ENCODE measurements around the gene LAMA4. TPM values are rescaled to one million over a fixed set of nuclear protein-coding genes. Genes with fewer than 3 reads are reported as not detected.

Gene LAMA4
- total RNA-seq, 6 donors from 2014 or later = 29.5 to 119 (median 58.9) TPM

DNA sequence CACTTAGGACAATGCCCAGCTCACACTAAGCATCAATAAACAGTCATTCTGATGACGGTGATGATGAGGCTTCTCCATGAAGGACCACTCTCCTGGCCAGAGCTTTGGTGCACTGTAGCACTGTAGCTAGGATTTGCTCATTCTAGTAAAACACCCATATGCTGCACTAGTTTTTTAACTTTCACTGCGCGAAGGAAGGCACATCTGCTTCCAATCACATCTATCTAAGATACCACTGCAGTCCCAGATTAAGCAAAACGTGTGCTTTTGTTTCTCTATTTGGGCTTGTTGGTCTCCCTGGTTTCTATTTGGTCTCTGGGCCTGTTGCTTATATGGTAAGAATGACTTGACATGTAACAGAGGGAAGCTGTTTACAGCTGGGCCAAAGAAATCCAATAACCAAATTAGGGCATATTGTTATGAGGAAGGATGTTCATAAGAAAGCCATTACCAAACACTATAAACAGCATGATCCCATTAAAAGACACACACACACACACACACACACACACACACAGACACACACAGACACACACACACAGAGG, 104.6 kb downstream of the LAMA4 start:
- TF ChIP-seq CTCF (IDR thresholded peaks at IDR 0.05) (no peak), POLR2AphosphoS5 (IDR thresholded peaks at IDR 0.05) (no peak), EP300 (IDR thresholded peaks at IDR 0.05) (no peak), POLR2A (IDR thresholded peaks at IDR 0.05) (no peak)
- Histone ChIP-seq H3K36me3 (peaks cover 0 to 28% (median 0%) of the 10 kb centered on the region in 4 donors), H3K9me3 (no peaks in the 10 kb centered on the region), H3K4me3 (no peak overlapping the region), H3K27ac (peak overlapping the region; percentile 14 to 48 (median 36)), H3K4me1 (no peaks in the 10 kb centered on the region), H3K27me3 (no peaks in the 10 kb centered on the region)
- no peak for DNase-seq
- 69 to 78% methylated on average over 4 of the region's 4 CpGs for WGBS, 2 donors
- ATAC-seq (ENCODE audit: low FRiP score in 2 of 2) = peak; percentile 66 to 77

DNA sequence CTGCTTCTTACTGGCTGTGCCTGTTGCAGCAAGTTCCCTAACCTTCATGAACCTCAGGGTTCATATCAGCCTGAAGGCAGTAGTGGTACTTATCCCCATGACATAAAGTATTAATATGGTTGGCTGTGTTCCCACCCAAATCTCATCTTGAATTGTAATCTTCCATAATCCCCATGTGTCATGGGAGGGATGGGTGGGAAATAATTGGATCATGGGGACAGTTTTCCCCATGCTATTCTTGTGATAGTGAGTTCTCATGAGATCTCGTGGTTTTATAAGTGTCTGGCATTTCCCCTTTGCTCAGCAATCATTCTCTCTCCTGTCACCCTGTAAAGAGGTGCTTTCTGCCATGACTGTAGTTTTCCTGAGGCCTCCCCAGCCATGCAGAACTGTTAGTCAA, 105.1 kb downstream of the LAMA4 start:
- Histone ChIP-seq H3K27ac (peak overlapping the region; percentile 1 to 48 (median 31)), H3K27me3 (no peaks in the 10 kb centered on the region), H3K4me1 (no peaks in the 10 kb centered on the region), H3K4me3 (no peak overlapping the region), H3K9me3 (no peaks in the 10 kb centered on the region), H3K36me3 (peaks cover 0 to 34% (median 0%) of the 10 kb centered on the region in 4 donors)
- DNase-seq = no peak
- 56 to 62% methylated on average over 1 of the region's 1 CpG for WGBS, 2 donors
- ATAC-seq (ENCODE audit: low FRiP score in 2 of 2) = no peak
- no peak for TF ChIP-seq POLR2A (IDR thresholded peaks at IDR 0.05)
- TF ChIP-seq EP300 (IDR thresholded peaks at IDR 0.05) = no peak
- TF ChIP-seq POLR2AphosphoS5 (IDR thresholded peaks at IDR 0.05) = no peak
- TF ChIP-seq CTCF (IDR thresholded peaks at IDR 0.05) = no peak

DNA sequence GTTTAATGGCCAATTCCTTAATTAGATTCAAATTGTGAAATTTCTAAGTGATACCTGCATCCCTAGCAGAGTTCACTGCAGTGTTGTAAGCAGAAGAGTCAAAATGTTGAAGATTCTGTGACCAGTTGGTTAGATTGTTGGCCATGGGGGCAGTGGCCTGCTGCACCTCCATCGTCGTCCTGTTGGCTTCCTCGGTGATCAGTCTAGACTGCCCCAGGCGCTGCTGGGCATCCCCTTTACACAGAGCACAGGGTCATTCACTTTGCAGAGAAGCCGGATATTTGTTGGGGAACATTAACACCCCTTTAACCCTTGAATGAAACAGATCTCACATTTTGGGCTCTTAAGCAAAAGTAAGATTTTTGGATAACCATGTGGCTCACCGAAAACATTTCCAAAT, 106.3 kb downstream of the LAMA4 start:
- H3K27ac ChIP-seq = peak overlapping the region in 1 of 4 donors; percentile 17
- no peaks in the 10 kb centered on the region for H3K4me1 ChIP-seq
- ATAC-seq (ENCODE audit: low FRiP score in 2 of 2) (no peak), DNase-seq (no peak)
- H3K9me3 ChIP-seq = no peaks in the 10 kb centered on the region
- no peaks in the 10 kb centered on the region for H3K27me3 ChIP-seq
- no peak for TF ChIP-seq CTCF (IDR thresholded peaks at IDR 0.05)
- peaks cover 0 to 45% (median 0%) of the 10 kb centered on the region in 4 donors for H3K36me3 ChIP-seq
- no peak overlapping the region for H3K4me3 ChIP-seq
- WGBS, 2 donors = 89 to 93% methylated on average over 6 of the region's 6 CpGs

DNA sequence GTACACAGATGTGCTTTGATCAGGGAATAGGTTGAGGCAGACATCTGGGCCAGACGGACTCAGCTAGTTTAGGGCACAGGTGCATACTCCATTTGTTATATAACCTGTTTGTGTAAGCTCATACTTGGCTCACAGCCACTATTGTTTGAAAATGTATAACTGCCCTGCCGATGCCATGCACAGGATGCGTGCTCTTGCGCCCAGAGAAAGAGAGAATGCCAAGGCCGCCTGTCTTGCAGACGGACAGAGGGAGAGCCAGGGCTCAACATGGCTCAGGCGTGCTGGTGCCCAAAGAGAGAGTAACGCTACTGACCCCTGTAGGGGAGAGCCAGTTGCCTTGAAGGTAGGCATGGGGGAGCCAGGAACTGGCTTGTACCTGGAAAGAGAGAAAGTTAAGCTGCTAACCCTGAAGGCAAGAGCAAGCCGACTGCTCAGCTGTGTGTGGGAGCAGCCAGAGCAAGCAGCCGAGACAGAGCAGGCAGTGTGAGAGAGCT, 109.2 kb downstream of the LAMA4 start:
- Histone ChIP-seq H3K36me3 (peaks cover 0 to 71% (median 7%) of the 10 kb centered on the region in 4 donors), H3K4me1 (no peaks in the 10 kb centered on the region), H3K9me3 (no peaks in the 10 kb centered on the region), H3K27me3 (no peaks in the 10 kb centered on the region), H3K4me3 (no peak overlapping the region), H3K27ac (no peak overlapping the region)
- peak in 1 of 2 donors; percentile 15 for ATAC-seq (ENCODE audit: low FRiP score in 2 of 2)
- DNase-seq = no peak
- WGBS, 2 donors = 85 to 89% methylated on average over 9 to 10 of the region's 10 CpGs
- no peak for TF ChIP-seq CTCF (IDR thresholded peaks at IDR 0.05)
- no peak for TF ChIP-seq POLR2A (IDR thresholded peaks at IDR 0.05)
- TF ChIP-seq POLR2AphosphoS5 (IDR thresholded peaks at IDR 0.05) = no peak
- no peak for TF ChIP-seq EP300 (IDR thresholded peaks at IDR 0.05)
